ENCODE data around the gene ADGRL3. TPM values are rescaled to one million over a fixed set of nuclear protein-coding genes. Genes with fewer than 3 reads are reported as not detected.

ADGRL3 gene
- total and polyA plus RNA-seq, 3 donors from 2014 or later, result 11.6 to 21.6 (median 12.8) TPM

GRCh38 chr4:61860376-61860775 is 660.2 kb downstream of the ADGRL3 start:
- Histone ChIP-seq H3K27ac (no peak overlapping the region), H3K4me1 (no peaks in the 10 kb centered on the region), H3K4me3 (no peak overlapping the region), H3K9me3 (no peaks in the 10 kb centered on the region), H3K36me3 (ENCODE audit: low read depth, missing control alignments) (no peaks in the 10 kb centered on the region), H3K27me3 (no peaks in the 10 kb centered on the region)
- WGBS, 2 donors, result 87 to 92% methylated on average over 6 of the region's 6 CpGs
- TF ChIP-seq CTCF (IDR thresholded peaks at IDR 0.05), result no peak
- no peak for DNase-seq
- intact Hi-C loops (cut with DNase I; ENCODE audit: low total_unique reads), result no loop called here

GRCh38 chr4:61864286-61864685 is 664.2 kb downstream of the ADGRL3 start:
- no peak for DNase-seq
- intact Hi-C loops (cut with DNase I; ENCODE audit: low total_unique reads), result no loop called here
- Histone ChIP-seq H3K4me3 (no peak overlapping the region), H3K9me3 (no peaks in the 10 kb centered on the region), H3K36me3 (ENCODE audit: low read depth, missing control alignments) (no peaks in the 10 kb centered on the region), H3K27me3 (no peaks in the 10 kb centered on the region), H3K4me1 (no peaks in the 10 kb centered on the region), H3K27ac (no peak overlapping the region)
- no peak for TF ChIP-seq CTCF (IDR thresholded peaks at IDR 0.05)
- TF ChIP-seq POLR2A (IDR thresholded peaks at IDR 0.05), result no peak
- WGBS, 2 donors, result 44 to 61% methylated on average over 1 of the region's 1 CpG

GRCh38 chr4:61866378-61867030 is 666.4 kb downstream of the ADGRL3 start:
- DNase-seq, result no peak
- H3K4me1 ChIP-seq, result no peaks in the 10 kb centered on the region
- H3K36me3 ChIP-seq (ENCODE audit: low read depth, missing control alignments), result no peaks in the 10 kb centered on the region
- H3K27me3 ChIP-seq, result no peaks in the 10 kb centered on the region
- no peak overlapping the region for H3K4me3 ChIP-seq
- intact Hi-C loops (cut with DNase I; ENCODE audit: low total_unique reads), result no loop called here
- no peak overlapping the region for H3K27ac ChIP-seq
- no peaks in the 10 kb centered on the region for H3K9me3 ChIP-seq
- 58 to 75% methylated on average over 4 of the region's 4 CpGs for WGBS, 2 donors
- TF ChIP-seq CTCF (IDR thresholded peaks at IDR 0.05) (no peak), POLR2A (IDR thresholded peaks at IDR 0.05) (no peak)

- WGBS, 2 donors, result 79 to 82% methylated on average over 3 of the region's 3 CpGs
- intact Hi-C loops (cut with DNase I; ENCODE audit: low total_unique reads), result no loop called here
- Histone ChIP-seq H3K4me1 (no peaks in the 10 kb centered on the region), H3K27me3 (no peaks in the 10 kb centered on the region), H3K27ac (no peak overlapping the region), H3K36me3 (ENCODE audit: low read depth, missing control alignments) (no peaks in the 10 kb centered on the region), H3K9me3 (no peaks in the 10 kb centered on the region), H3K4me3 (no peak overlapping the region)
- TF ChIP-seq CTCF (IDR thresholded peaks at IDR 0.05), result no peak
- no peak for TF ChIP-seq POLR2A (IDR thresholded peaks at IDR 0.05)
- no peak for DNase-seq
Measured at GRCh38 chr4:61872983-61873382, 672.9 kb downstream of the ADGRL3 start.

- intact Hi-C loops (cut with DNase I; ENCODE audit: low total_unique reads), result no loop called here
- Histone ChIP-seq H3K27ac (no peak overlapping the region), H3K4me1 (no peaks in the 10 kb centered on the region), H3K36me3 (ENCODE audit: low read depth, missing control alignments) (no peaks in the 10 kb centered on the region), H3K9me3 (no peaks in the 10 kb centered on the region), H3K27me3 (no peaks in the 10 kb centered on the region), H3K4me3 (no peak overlapping the region)
- no peak for DNase-seq
- TF ChIP-seq CTCF (IDR thresholded peaks at IDR 0.05), result no peak
- no peak for TF ChIP-seq POLR2A (IDR thresholded peaks at IDR 0.05)
Measured at GRCh38 chr4:61877266-61877665, 677.1 kb downstream of the ADGRL3 start.
